A673 (cell line): ENCODE data around the gene RASL11A.

Experiments used
- CTCF ChIP-seq: fragments of 300-800, 200-600 bp; sonication (generic); conservative IDR thresholded peaks from 2 replicates; pipeline ENCODE4 v1.5.1; 2017; ENCODE audit warnings: low read depth, mild to moderate bottlenecking, antibody characterized with exemption, low read length, moderate library complexity, mixed read lengths
- EZH2 ChIP-seq: fragments of 200-600 bp; sonication (generic); IDR thresholded peaks from 2 replicates; pipeline ENCODE4 v1.6.1; 2017; ENCODE audit warnings: borderline replicate concordance, low read depth, mild to moderate bottlenecking, mixed read lengths, antibody characterized with exemption, low read length; ENCODE audit not compliant: poor library complexity, severe bottlenecking

GRCh38 chr13:27295660-27296059, 25.0 kb downstream of the RASL11A start:
- TF ChIP-seq CTCF (no peak), EZH2 (no peak)
